Epithelial cell of esophagus (primary cell): Measurements from ENCODE around the gene INS.
"Not testable (repeated sequence)": the region's sequence is repeated elsewhere in the genome, so short reads cannot be mapped to it uniquely, and the experiment has no call there.

ENCODE experiments used
- DNase-seq: peaks from one replicate; pipeline ENCODE4 v3.0.0; 2010; ENCODE audit warnings: low read depth
- H3K4me3 ChIP-seq: 2 replicates; pipeline ENCODE4 v1.5.1; 2011; ENCODE audit warnings: mild to moderate bottlenecking, low read length, control low read depth
- TF ChIP-seq, protein P1 (sequence below): IDR thresholded peaks from 2 replicates; pipeline ENCODE4 v1.5.1; 2011; ENCODE audit warnings: low read depth, mild to moderate bottlenecking, low read length, control low read depth, inconsistent platforms; ENCODE audit not compliant: insufficient read depth; ENCODE audit errors: missing control alignments

Gene INS

GRCh38 chr11:2179516-2179915, 18.5 kb upstream of the INS start:
- TF ChIP-seq, protein P1, sequence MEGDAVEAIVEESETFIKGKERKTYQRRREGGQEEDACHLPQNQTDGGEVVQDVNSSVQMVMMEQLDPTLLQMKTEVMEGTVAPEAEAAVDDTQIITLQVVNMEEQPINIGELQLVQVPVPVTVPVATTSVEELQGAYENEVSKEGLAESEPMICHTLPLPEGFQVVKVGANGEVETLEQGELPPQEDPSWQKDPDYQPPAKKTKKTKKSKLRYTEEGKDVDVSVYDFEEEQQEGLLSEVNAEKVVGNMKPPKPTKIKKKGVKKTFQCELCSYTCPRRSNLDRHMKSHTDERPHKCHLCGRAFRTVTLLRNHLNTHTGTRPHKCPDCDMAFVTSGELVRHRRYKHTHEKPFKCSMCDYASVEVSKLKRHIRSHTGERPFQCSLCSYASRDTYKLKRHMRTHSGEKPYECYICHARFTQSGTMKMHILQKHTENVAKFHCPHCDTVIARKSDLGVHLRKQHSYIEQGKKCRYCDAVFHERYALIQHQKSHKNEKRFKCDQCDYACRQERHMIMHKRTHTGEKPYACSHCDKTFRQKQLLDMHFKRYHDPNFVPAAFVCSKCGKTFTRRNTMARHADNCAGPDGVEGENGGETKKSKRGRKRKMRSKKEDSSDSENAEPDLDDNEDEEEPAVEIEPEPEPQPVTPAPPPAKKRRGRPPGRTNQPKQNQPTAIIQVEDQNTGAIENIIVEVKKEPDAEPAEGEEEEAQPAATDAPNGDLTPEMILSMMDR = no peak
- no peak for DNase-seq
- H3K4me3 ChIP-seq = no peak overlapping the region

DNA sequence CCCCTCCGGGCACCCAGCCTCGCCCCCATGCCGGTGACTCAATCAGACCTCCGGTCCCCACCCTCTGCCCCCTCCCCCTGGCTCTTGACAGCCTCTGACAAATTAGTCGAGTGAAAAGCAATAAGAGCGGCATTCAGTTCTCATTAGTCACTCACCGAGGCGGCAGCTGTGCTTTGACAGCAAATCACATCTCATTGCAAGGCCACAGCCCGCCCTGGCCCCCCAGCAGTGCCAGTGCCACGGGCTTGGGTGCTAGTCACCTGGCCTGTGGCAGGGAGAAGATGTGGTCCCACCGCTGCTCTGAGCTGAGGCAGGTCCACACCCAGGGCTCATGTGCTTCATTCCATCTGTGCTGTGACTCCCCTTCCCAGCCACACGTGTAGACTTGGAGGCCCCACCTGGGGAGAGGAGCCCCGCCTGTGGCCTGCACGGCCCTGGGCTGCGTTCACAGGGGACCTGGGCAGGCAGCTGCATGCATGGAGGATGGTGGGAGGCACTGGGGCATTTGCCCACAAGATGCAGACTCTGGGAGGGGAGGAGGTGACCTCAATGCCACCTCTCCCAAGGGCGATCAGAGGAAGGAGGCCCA, 18.0 kb upstream of the INS start:
- TF ChIP-seq, protein P1 = no peak
- no peak overlapping the region for H3K4me3 ChIP-seq
- DNase-seq = peak; percentile 93

- H3K4me3 ChIP-seq, DNase-seq: not testable (repeated sequence)
Measured at GRCh38 chr11:2178055-2178773, 17.2 kb upstream of the INS start.

DNA sequence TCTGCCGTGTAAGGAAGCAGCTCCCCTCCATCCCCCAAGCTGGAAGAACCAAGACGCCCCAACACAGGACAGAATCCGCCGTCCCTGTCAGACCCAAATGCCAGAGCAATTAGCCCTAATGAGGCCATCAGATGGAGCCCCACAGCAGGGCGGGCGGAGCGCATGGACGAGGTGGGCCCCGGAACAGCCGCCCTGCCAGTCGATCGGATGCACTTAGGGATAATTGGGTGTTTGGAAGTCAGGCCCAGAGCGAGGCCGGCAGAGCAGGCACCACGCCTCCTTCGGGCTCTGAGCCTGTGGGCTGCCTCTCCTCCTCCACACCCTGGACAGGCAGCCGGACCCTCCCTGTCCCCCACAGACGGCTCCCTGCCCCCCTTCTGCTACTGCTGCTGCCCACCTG, 16.1 kb upstream of the INS start:
- TF ChIP-seq, protein P1 = no peak

GRCh38 chr11:2176389-2176900, 15.4 kb upstream of the INS start:
- no peak overlapping the region for H3K4me3 ChIP-seq
- TF ChIP-seq, protein P1 = no peak
- no peak for DNase-seq

More for the DNA sequence above, 16.1 kb upstream of the INS start:
- no peak overlapping the region for H3K4me3 ChIP-seq
- no peak for DNase-seq

GRCh38 chr11:2175659-2176058, 14.7 kb upstream of the INS start:
- TF ChIP-seq, protein P1 = no peak

DNA sequence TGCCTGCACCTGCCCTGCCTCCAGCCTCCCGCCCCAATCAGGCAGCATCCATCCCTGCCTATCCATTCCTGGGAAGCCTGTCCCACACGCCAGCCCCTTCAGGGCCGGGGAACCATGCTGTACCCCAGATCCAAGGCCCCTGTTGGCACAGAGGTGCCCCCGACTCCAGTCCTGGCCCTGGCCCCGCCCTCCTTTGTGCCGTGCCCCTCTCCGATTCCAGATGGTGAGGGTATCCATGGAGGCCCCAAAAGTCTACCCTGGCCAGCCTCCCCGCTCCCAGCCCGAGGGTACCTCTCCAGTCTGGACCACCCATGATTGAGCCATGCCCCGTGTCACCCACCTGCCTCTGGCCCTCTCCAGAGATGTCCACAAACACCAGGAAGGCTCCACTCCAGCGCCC, 13.4 kb upstream of the INS start:
- TF ChIP-seq, protein P1 = no peak
- DNase-seq = no peak
- no peak overlapping the region for H3K4me3 ChIP-seq

More at GRCh38 chr11:2175659-2176058, 14.7 kb upstream of the INS start:
- DNase-seq = peak; percentile 82
- H3K4me3 ChIP-seq = no peak overlapping the region
